Measurements from ENCODE around the gene CDH15. TPM values are rescaled to one million over a fixed set of nuclear protein-coding genes. Genes with fewer than 3 reads are reported as not detected.

CDH15 gene
- total RNA-seq, 2 donors from 2014 or later: 0.64 to 2.7 TPM

- H3K9me3 ChIP-seq: no peaks in the 10 kb centered on the region
- no peak overlapping the region for H3K27ac ChIP-seq
- no peak for DNase-seq (ENCODE audit: low spot score)
- no peak overlapping the region for H3K4me3 ChIP-seq
- no peaks in the 10 kb centered on the region for H3K36me3 ChIP-seq
- H3K4me1 ChIP-seq (replicated peaks): no peaks in the 10 kb centered on the region
- TF ChIP-seq CTCF (IDR thresholded peaks at IDR 0.05) (no peak), POLR2A (IDR thresholded peaks at IDR 0.05) (no peak)
- WGBS: 93% methylated on average over 11 of the region's 11 CpGs
- H3K27me3 ChIP-seq (replicated peaks; ENCODE audit: insufficient read depth): no peaks in the 10 kb centered on the region
- intact Hi-C loops (cut with DNase I): no loop called here
Observed at GRCh38 chr16:89135166-89135565, 36.4 kb upstream of the CDH15 start.

GRCh38 chr16:89135971-89136765, 35.4 kb upstream of the CDH15 start:
- TF ChIP-seq POLR2AphosphoS5 (IDR thresholded peaks at IDR 0.05): no peak
- TF ChIP-seq CTCF (IDR thresholded peaks at IDR 0.05): no peak
- TF ChIP-seq POLR2A (IDR thresholded peaks at IDR 0.05): no peak
- 89% methylated on average over 35 of the region's 35 CpGs for WGBS
- H3K27ac ChIP-seq: no peak overlapping the region
- no peaks in the 10 kb centered on the region for H3K36me3 ChIP-seq
- DNase-seq (ENCODE audit: low spot score): no peak
- H3K4me3 ChIP-seq: no peak overlapping the region
- intact Hi-C loops (cut with DNase I): no loop called here
- no peaks in the 10 kb centered on the region for H3K4me1 ChIP-seq (replicated peaks)
- no peaks in the 10 kb centered on the region for H3K27me3 ChIP-seq (replicated peaks; ENCODE audit: insufficient read depth)
- no peaks in the 10 kb centered on the region for H3K9me3 ChIP-seq

DNA sequence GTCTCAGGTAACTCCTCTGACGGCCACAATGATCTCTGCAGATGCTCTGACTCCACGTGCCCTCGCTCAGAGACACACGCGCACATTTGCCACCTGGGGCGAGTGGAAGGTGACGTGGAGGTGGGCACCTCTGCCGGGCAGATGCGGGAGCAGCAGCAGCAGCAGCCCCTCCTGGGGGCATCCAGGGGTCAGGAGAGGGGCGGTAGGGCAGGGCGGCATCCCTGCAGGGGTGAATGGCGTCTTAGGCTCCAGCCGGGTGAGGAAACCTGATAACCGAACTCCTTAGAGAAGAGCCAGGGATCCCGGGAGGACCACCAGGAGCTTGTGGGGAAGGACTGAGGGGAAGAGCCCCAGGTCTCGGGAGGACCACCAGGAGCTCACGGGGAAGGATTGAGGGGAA, 34.6 kb upstream of the CDH15 start:
- DNase-seq (ENCODE audit: low spot score): no peak
- 93% methylated on average over 17 of the region's 17 CpGs for WGBS

GRCh38 chr16:89137666-89138512, 33.7 kb upstream of the CDH15 start:
- no peaks in the 10 kb centered on the region for H3K4me1 ChIP-seq (replicated peaks)
- H3K36me3 ChIP-seq: no peaks in the 10 kb centered on the region
- no peaks in the 10 kb centered on the region for H3K9me3 ChIP-seq
- 95% methylated on average over 22 of the region's 24 CpGs for WGBS
- H3K27me3 ChIP-seq (replicated peaks; ENCODE audit: insufficient read depth): no peaks in the 10 kb centered on the region
- no peak overlapping the region for H3K4me3 ChIP-seq
- TF ChIP-seq POLR2AphosphoS5 (IDR thresholded peaks at IDR 0.05) (no peak), POLR2A (IDR thresholded peaks at IDR 0.05) (no peak), CTCF (IDR thresholded peaks at IDR 0.05) (no peak)
- no peak overlapping the region for H3K27ac ChIP-seq
- no peak for DNase-seq (ENCODE audit: low spot score)
- intact Hi-C loops (cut with DNase I): no loop called here

More for the DNA sequence above, 34.6 kb upstream of the CDH15 start:
- intact Hi-C loops (cut with DNase I): no loop called here
- H3K4me1 ChIP-seq (replicated peaks): no peaks in the 10 kb centered on the region
- no peak for TF ChIP-seq POLR2A (IDR thresholded peaks at IDR 0.05)
- no peak for TF ChIP-seq POLR2AphosphoS5 (IDR thresholded peaks at IDR 0.05)
- no peak for TF ChIP-seq CTCF (IDR thresholded peaks at IDR 0.05)
- H3K9me3 ChIP-seq: no peaks in the 10 kb centered on the region
- no peaks in the 10 kb centered on the region for H3K27me3 ChIP-seq (replicated peaks; ENCODE audit: insufficient read depth)
- no peak overlapping the region for H3K4me3 ChIP-seq
- H3K27ac ChIP-seq: no peak overlapping the region
- H3K36me3 ChIP-seq: no peaks in the 10 kb centered on the region
